HepG2 (cell line): ENCODE results near the gene COQ7. TPM values are rescaled to one million over a fixed set of nuclear protein-coding genes. Genes with fewer than 3 reads are reported as not detected.

Source experiments
- ATAC-seq: fragments of 200-7000 bp; cut with Tn5 transposase; 3 replicates; pipeline ENCODE4 v1.9.1; 2020; ENCODE audit warnings: mild to moderate bottlenecking, moderate library complexity
- BruUV-seq: library from RNA; stranded (reverse); fragments of 400-500 nt; replicated peaks from 2 replicates; lab custom pipeline; 2021; lab: Mats Ljungman, UMichigan
- CTCF ChIA-PET: fragments of 300-600 bp; formaldehyde crosslinking; extraction: SDS; loops from one replicate; lab custom pipeline; 2021; ENCODE audit warnings: low total read pairs, inconsistent platforms, low intra/inter-chr PET ratio; lab: Yijun Ruan, JAX
- POLR2A ChIA-PET: fragments of 350-600 bp; sonication (Branson Sonifier 250); formaldehyde crosslinking; loops from one replicate; lab custom pipeline; 2020; ENCODE audit warnings: antibody characterized with exemption, inconsistent platforms; lab: Yijun Ruan, JAX
- DNase-seq: peaks from one replicate; pipeline ENCODE4 v3.0.0-alpha.2; 2015; ENCODE audit warnings: low spot score
- FAIRE-seq: peaks from 3 replicates; lab custom pipeline; 2011; peaks lifted over from hg19 to GRCh38; lab: Jason Lieb, UNC
- H2AFZ ChIP-seq: one replicate; pipeline ENCODE4 v1.6.1; 2011; ENCODE audit warnings: low read length, inconsistent platforms
- H3K27ac ChIP-seq: fragments of 300-600 bp; 3 replicates; pipeline ENCODE4 v1.8.0; 2011; ENCODE audit warnings: mixed run types, mild to moderate bottlenecking, mixed read lengths, low read length, inconsistent platforms; ENCODE audit not compliant: insufficient read depth; ENCODE audit errors: extremely low read length
- H3K27me3 ChIP-seq, 2 experiments: fragments of 200-600 bp in 1 of 2; 2 replicates in 1 of 2; 3 replicates in 1 of 2; pipeline versions ENCODE4 v1.6.0 to v1.8.0; 2011; ENCODE audit warnings: low read length in 2 of 2, mild to moderate bottlenecking in 2 of 2, moderate library complexity in 2 of 2, inconsistent platforms in 1 of 2; ENCODE audit not compliant: insufficient read depth in 2 of 2, control insufficient read depth in 1 of 2
- H3K36me3 ChIP-seq, 2 experiments: fragments of 200-600 bp in 1 of 2; replicated peaks in 1 of 2; 2 replicates in 1 of 2; 3 replicates in 1 of 2; pipeline versions ENCODE4 v1.5.1 to v1.8.0; 2011; ENCODE audit warnings: low read length in 2 of 2, inconsistent platforms in 1 of 2; ENCODE audit not compliant: insufficient read depth in 2 of 2, control insufficient read depth in 1 of 2
- H3K4me1 ChIP-seq: 2 replicates; pipeline ENCODE4 v1.5.1; 2012; ENCODE audit warnings: low read length, inconsistent platforms; ENCODE audit not compliant: insufficient read depth
- H3K4me2 ChIP-seq: 2 replicates; pipeline ENCODE4 v1.6.0; 2011; ENCODE audit warnings: low read depth, low read length, inconsistent platforms
- H3K4me3 ChIP-seq, 3 experiments: fragments of 200-600 bp in 1 of 3; sonication (generic), shearing (Covaris generic) in 1 of 3; replicated peaks in 1 of 3; 2 replicates each; pipeline ENCODE4 v1.5.1; 2011 to 2016; ENCODE audit warnings: low read length in 3 of 3, inconsistent platforms in 2 of 3, low read depth in 2 of 3, mild to moderate bottlenecking in 2 of 3, control low read depth in 1 of 3, mixed read lengths in 1 of 3; ENCODE audit not compliant: insufficient read depth in 1 of 3
- H3K79me2 ChIP-seq: one replicate; pipeline ENCODE4 v1.6.1; 2011; ENCODE audit warnings: low read length, inconsistent platforms; ENCODE audit not compliant: insufficient read depth
- H3K9ac ChIP-seq: 2 replicates; pipeline ENCODE4 v1.6.0; 2011; ENCODE audit warnings: mild to moderate bottlenecking, low read depth, low read length, inconsistent platforms; ENCODE audit not compliant: insufficient read depth
- H3K9me3 ChIP-seq: 2 replicates; pipeline ENCODE4 v1.5.1; 2012; ENCODE audit warnings: mild to moderate bottlenecking, low read length
- H4K20me1 ChIP-seq: 2 replicates; pipeline ENCODE4 v1.6.0; 2011; ENCODE audit warnings: inconsistent platforms, mild to moderate bottlenecking, low read length, moderate library complexity; ENCODE audit not compliant: insufficient read depth
- FOXA3 ChIP-seq: IDR thresholded peaks from 2 replicates; pipeline ENCODE4 v1.6.1; 2016; ENCODE audit warnings: missing genetic modification reagents, missing compliant biosample characterization
- SP2 ChIP-seq: sonication (generic); formaldehyde crosslinking; IDR thresholded peaks from 2 replicates; pipeline ENCODE4 v1.5.1; 2020; ENCODE audit warnings: mild to moderate bottlenecking, missing genetic modification reagents
- ZHX2 ChIP-seq, 2 experiments: sonication (generic) in 1 of 2; formaldehyde crosslinking in 1 of 2; IDR thresholded peaks; 2 replicates each; pipeline versions ENCODE4 v1.6.1 to v1.9.0; 2014 to 2022; ENCODE audit warnings: antibody characterized with exemption in 1 of 2, borderline replicate concordance in 1 of 2, inconsistent platforms in 1 of 2, low read depth in 1 of 2, missing genetic modification reagents in 1 of 2
- ZNF607 ChIP-seq: sonication (generic); formaldehyde crosslinking; IDR thresholded peaks from 2 replicates; pipeline ENCODE4 v1.5.1; 2020; ENCODE audit warnings: missing genetic modification reagents, mild to moderate bottlenecking, borderline replicate concordance
- ZNF749 ChIP-seq: sonication (generic); formaldehyde crosslinking; IDR thresholded peaks from 2 replicates; pipeline ENCODE4 v1.8.0; 2022; ENCODE audit warnings: mild to moderate bottlenecking, missing genetic modification reagents, moderate library complexity, borderline replicate concordance
- WGBS: methylation state at CpG from one replicate; pipeline ENCODE4 v1.1.6; 2017; ENCODE audit warnings: low lambda C conversion rate; 5-methylcytosine and 5-hydroxymethylcytosine counted together
- in situ Hi-C: cut with HindIII; loops from 2 replicates; pipeline ENCODE4 v1.10.0; 2017; ENCODE audit warnings: low pct_unique_long_range_greater_than_20kb; ENCODE audit not compliant: extremely low pct_ligation_motif_present
- intact Hi-C: fragments of 100-400 bp; cut with micrococcal nuclease; formaldehyde crosslinking; loops from one replicate; pipeline ENCODE4 v1.10.0; 2022; ENCODE audit not compliant: unreplicated experiment
- polyA plus RNA-seq, 8 experiments: library from polyadenylated mRNA; depleted of rRNA in 3 of 8; stranded (reverse) in 7 of 8; unstranded in 1 of 8; fragments of >200 nt; fragmentation: Illumina TruSeq in 4 of 8; extraction: Trizol in 4 of 8; gene quantifications; 2 replicates each; pipeline versions ENCODE4 v1.2.1 to v1.2.3, GENCODE V29; 2011 to 2016; ENCODE audit warnings: low read depth in 4 of 8, missing spikeins in 1 of 8, mixed read lengths in 1 of 8; ENCODE audit not compliant: insufficient read depth in 1 of 8
- total RNA-seq, 5 experiments: library from RNA; depleted of rRNA; stranded (reverse); fragments of >200 nt; fragmentation: Illumina TruSeq; extraction: Trizol; gene quantifications; 2 replicates each; pipeline ENCODE4 v1.2.3, GENCODE V29; 2016; ENCODE audit warnings: low read depth in 1 of 5

COQ7 gene
- total and polyA plus RNA-seq, 2 of the 13 experiments (the other 11 are each of a cell fraction or from before 2014, with no cell fraction given): 20.1 to 45.7 TPM

DNA sequence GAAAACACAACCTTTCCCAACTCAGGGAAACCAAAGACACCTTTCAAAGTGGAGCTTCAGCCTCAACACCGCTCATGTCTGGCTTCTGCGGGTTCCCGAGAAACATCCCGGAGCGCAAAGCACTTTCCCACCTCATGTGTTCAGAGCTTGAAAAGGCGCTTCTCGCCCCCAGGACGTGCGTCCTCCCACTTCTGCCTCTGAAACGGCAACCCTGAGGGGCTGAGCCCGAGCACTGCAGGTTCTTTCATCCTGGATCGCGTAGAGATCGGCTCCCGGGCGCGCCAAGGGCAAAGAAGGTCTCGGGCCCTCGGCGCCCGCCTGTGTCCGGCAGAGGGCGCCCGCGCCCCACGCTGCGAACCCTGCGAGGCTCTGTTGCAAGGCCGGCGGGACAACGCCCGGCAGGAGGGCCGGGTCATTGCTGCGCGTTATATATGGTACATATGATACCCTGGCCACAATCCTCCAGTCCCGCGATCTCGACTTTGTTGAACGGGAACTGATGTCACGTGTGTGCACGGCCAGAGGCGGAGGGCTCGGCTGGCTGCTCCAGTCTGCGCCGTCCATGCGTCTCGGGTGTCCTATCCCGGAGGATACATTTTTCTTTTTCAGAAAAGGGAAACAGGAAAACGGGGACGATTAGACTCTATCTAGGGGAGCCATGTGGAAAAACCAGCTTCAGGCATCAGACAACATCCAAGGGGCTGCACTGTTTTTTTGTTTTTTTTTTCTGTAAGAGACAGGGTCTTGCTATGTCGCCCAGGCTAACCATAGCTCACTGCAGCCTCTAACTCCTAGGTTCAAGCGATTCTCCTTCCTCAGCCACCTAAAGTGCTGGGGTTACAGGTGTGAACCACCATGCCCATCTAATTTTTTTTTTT, 19.1 kb downstream of the COQ7 start (continued):
- peak; percentile 19; the same call in 1 of the 2 replicates for TF ChIP-seq ZHX2 (IDR thresholded peaks at IDR 0.05; ENCODE audit: low read depth)
- peak; percentile 55; the same call in 1 of the 2 replicates for TF ChIP-seq ZHX2 (CRISPR knock-in tag; IDR thresholded peaks at IDR 0.05; ENCODE audit: borderline replicate concordance)
- TF ChIP-seq, all 625 proteins: peak for 377

DNA sequence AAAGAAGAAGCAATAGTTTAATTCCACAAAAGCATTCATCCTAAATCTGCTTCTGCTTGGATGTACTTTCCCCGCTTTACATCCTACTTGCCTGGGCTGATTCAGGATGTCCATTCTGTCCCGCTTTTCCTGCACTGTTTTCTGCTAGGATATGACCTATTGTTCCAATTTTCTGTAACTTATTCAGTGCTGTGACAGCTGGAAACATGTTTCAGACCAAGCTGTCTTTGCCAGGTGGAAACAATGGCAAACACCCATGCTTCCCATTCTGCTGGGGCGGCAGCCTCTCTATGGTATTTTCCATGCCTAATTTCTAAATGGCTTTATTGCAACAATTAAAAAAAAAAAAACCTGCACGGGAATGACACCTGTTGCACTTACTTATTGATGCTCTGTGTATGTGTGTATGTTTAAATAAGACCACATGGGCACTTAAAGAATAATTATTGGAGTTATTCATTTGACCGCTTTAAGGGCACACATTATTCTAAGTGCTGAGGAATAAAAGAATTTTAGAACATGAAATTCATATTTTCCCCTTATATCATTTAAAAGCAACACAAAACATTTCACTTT, 21.0 kb downstream of the COQ7 start:
- TF ChIP-seq FOXA3 (CRISPR knock-in tag) (no peak), ZNF749 (CRISPR knock-in tag) (no peak), ZNF607 (CRISPR knock-in tag) (no peak), SP2 (CRISPR knock-in tag) (no peak)
- TF ChIP-seq, all 625 proteins: peak for 0
- no peaks in the 10 kb centered on the region for H3K79me2 ChIP-seq
- CTCF ChIA-PET: interaction anchor here (3.7 kb wide), 1 partner anchor 92 kb away, joined by 87 read pairs; no protein-coding TSS in a partner anchor
- 73% methylated on average over 5 of the region's 5 CpGs for WGBS
- peaks cover 0 to 9% of the 10 kb centered on the region in 2 experiments; a peak in 2 of 5 replicates for H3K27me3 ChIP-seq
- 0 out of 2 replicates have a peak, but pooled peaks cover 4% of the 10 kb centered on the region for H3K9me3 ChIP-seq
- DNase-seq (no peak), FAIRE-seq (no peak), ATAC-seq (no peak)
- H3K4me3 ChIP-seq: no peak overlapping the region
- POLR2A ChIA-PET: interaction anchor here (2.1 kb wide), 1 partner anchor 19 kb away, joined by 9 read pairs; no protein-coding TSS in a partner anchor
- H2AFZ ChIP-seq: no peak overlapping the region
- no peak overlapping the region for H3K27ac ChIP-seq
- in situ Hi-C loops (loop anchor here (5.0 kb wide), 3 partner anchors 89 to 414 kb away; no protein-coding TSS in a partner anchor), intact Hi-C loops (no loop called here)
- H3K4me1 ChIP-seq: peaks cover 31% of the 10 kb centered on the region
- no peaks in the 10 kb centered on the region for H4K20me1 ChIP-seq
- no peaks in the 10 kb centered on the region for H3K36me3 ChIP-seq
- no peak overlapping the region for H3K9ac ChIP-seq
- BruUV-seq: no TSS peak
- no peak overlapping the region for H3K4me2 ChIP-seq
